ENCODE results near the gene LATS2. TPM values are rescaled to one million over a fixed set of nuclear protein-coding genes. Genes with fewer than 3 reads are reported as not detected.
"Not testable (repeated sequence)": the region's sequence is repeated elsewhere in the genome, so short reads cannot be mapped to it uniquely, and the experiment has no call there.

The LATS2 gene
- total RNA-seq, 2 donors from 2014 or later = 8.0 to 9.0 TPM

- Mint-ChIP-seq H3K4me3 (peak overlapping the region; percentile 19), H3K4me1 (peaks cover 7% of the 10 kb centered on the region), H3K27ac (no peak overlapping the region), H3K36me3 (ENCODE audit: low read depth) (no peaks in the 10 kb centered on the region), H3K27me3 (peaks cover 31% of the 10 kb centered on the region)
- ATAC-seq (no peak), DNase-seq (no peak)
- no peaks in the 10 kb centered on the region for H3K9me3 ChIP-seq (ENCODE audit: control insufficient read depth, low read length, poor library complexity, severe bottlenecking)
Measured at GRCh38 chr13:20960663-20961309, 100.6 kb downstream of the LATS2 start.

- H3K9me3 ChIP-seq (ENCODE audit: control insufficient read depth, low read length, poor library complexity, severe bottlenecking); H3K27ac Mint-ChIP-seq: not testable (repeated sequence)
Measured at GRCh38 chr13:20957049-20957620, 104.3 kb downstream of the LATS2 start.

GRCh38 chr13:20955496-20955895, 105.9 kb downstream of the LATS2 start:
- DNase-seq (no peak), ATAC-seq (no peak)
- no peaks in the 10 kb centered on the region for H3K4me1 Mint-ChIP-seq
- H3K36me3 Mint-ChIP-seq (ENCODE audit: low read depth) = no peaks in the 10 kb centered on the region
- H3K4me3 Mint-ChIP-seq = no peak overlapping the region
- no peak overlapping the region for H3K27ac Mint-ChIP-seq
- peaks cover 42% of the 10 kb centered on the region for H3K27me3 Mint-ChIP-seq
- H3K9me3 ChIP-seq (ENCODE audit: control insufficient read depth, low read length, poor library complexity, severe bottlenecking) = no peaks in the 10 kb centered on the region

More at GRCh38 chr13:20957049-20957620, 104.3 kb downstream of the LATS2 start:
- not testable (repeated sequence) for DNase-seq; H3K36me3 Mint-ChIP-seq (ENCODE audit: low read depth); H3K4me3 Mint-ChIP-seq; ATAC-seq; H3K4me1 Mint-ChIP-seq
- peaks cover 47% of the 10 kb centered on the region for H3K27me3 Mint-ChIP-seq

DNA sequence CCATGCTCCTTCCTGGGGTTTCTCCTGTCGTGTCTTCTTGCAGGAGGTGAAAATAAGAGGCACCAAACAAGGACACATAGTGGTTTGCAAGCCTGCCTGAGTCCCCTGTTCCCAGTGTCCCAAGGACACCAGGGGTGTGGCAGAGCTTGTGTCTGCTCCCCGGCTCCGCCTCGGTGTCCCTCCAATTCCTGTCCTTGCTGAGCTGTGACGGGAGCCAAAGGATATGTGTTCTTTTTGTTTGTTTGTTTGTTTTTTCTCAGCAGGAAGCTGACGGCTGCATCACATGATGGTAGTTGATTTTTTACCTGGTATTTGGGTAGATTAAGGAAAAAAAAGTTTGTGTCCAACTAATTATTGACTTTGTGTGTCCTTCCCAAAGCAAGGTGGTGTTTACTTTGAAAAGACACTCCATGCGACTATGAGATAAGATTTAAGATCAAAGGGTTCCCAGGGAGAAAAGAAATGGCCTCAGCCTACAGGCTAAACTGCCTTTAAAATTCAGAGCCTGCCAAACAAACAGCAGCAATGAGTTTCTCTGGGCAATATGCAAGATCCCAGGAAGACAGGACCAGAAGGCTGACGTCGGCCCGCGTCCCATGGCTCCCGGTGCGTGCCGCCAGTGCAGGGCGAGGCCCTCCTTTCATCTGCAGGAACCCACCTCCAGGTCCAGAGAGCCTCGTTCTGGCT, 108.0 kb downstream of the LATS2 start:
- Mint-ChIP-seq H3K27me3 (peaks cover 56% of the 10 kb centered on the region), H3K36me3 (ENCODE audit: low read depth) (peaks cover 2% of the 10 kb centered on the region), H3K4me1 (no peaks in the 10 kb centered on the region), H3K4me3 (no peak overlapping the region), H3K27ac (no peak overlapping the region)
- ATAC-seq (no peak), DNase-seq (no peak)
- no peaks in the 10 kb centered on the region for H3K9me3 ChIP-seq (ENCODE audit: control insufficient read depth, low read length, poor library complexity, severe bottlenecking)

- Mint-ChIP-seq H3K27ac (no peak overlapping the region), H3K27me3 (peaks cover 61% of the 10 kb centered on the region), H3K4me1 (no peaks in the 10 kb centered on the region), H3K36me3 (ENCODE audit: low read depth) (peaks cover 2% of the 10 kb centered on the region), H3K4me3 (no peak overlapping the region)
- no peak for DNase-seq
- ATAC-seq = no peak
- no peaks in the 10 kb centered on the region for H3K9me3 ChIP-seq (ENCODE audit: control insufficient read depth, low read length, poor library complexity, severe bottlenecking)
Measured at GRCh38 chr13:20952838-20953237, 108.5 kb downstream of the LATS2 start.

GRCh38 chr13:20948001-20948400, 113.4 kb downstream of the LATS2 start:
- not testable (repeated sequence) for DNase-seq; ATAC-seq; H3K27ac Mint-ChIP-seq; H3K36me3 Mint-ChIP-seq (ENCODE audit: low read depth); H3K4me3 Mint-ChIP-seq; H3K9me3 ChIP-seq (ENCODE audit: control insufficient read depth, low read length, poor library complexity, severe bottlenecking); H3K4me1 Mint-ChIP-seq
- peaks cover 77% of the 10 kb centered on the region for H3K27me3 Mint-ChIP-seq

DNA sequence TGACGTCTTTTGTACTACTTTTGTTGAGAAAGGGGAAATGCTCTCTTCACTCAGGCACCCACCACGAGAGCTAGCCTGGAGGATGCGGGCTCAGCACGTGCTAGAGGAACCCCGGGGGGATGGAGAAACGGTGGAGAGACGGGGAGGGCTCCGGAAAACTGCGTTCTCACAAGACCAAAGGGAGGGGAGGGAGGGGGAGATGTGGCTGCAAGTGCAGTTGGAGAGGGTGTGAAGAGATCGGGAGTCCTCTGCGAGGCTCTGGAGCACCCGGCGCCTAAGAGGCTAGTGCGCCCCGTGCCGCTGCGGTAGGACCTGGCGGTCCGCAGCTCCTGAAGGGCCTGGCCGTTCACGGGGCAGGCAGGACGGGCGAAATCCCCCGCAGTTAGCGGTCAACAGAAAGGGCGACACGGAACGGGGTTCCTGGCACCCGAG, 115.4 kb downstream of the LATS2 start:
- DNase-seq = no peak
- Mint-ChIP-seq H3K36me3 (ENCODE audit: low read depth) (peaks cover 2% of the 10 kb centered on the region), H3K4me1 (peaks cover 5% of the 10 kb centered on the region), H3K27me3 (peaks cover 72% of the 10 kb centered on the region), H3K27ac (no peak overlapping the region), H3K4me3 (peak overlapping the region; percentile 36)
- no peaks in the 10 kb centered on the region for H3K9me3 ChIP-seq (ENCODE audit: control insufficient read depth, low read length, poor library complexity, severe bottlenecking)
- ATAC-seq = peak; percentile 40

DNA sequence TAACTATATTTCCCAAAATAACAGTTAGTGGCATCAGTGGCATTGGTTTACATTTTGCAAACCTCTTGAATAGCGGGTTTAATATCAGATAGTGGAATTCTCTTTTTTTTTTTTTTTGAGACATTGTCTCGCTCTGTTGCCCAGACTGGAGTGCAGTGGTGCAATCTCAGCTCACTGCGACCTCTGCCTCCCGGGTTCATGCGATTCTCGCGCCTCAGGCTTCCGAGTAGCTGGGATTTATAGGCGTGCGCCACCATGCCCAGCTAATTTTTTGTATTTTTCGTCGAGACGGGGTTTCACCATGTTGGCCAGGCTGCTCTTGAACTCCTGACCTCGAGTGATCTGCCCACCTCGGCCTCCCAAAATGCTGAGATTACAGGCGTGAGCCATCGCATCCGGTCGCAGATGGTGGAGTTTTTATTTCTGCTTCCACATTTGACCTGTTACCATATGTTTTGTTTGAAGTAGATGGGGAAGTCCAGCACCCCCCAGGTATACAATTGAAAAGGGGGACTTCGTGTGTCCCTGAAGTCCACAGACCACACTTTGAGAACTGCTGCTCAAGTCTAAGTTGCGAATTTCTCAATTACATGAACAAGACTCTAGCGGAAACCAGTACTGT, 118.3 kb downstream of the LATS2 start:
- no peak for DNase-seq
- no peaks in the 10 kb centered on the region for H3K9me3 ChIP-seq (ENCODE audit: control insufficient read depth, low read length, poor library complexity, severe bottlenecking)
- Mint-ChIP-seq H3K4me3 (no peak overlapping the region), H3K36me3 (ENCODE audit: low read depth) (no peaks in the 10 kb centered on the region), H3K4me1 (peaks cover 5% of the 10 kb centered on the region), H3K27me3 (peaks cover 62% of the 10 kb centered on the region), H3K27ac (no peak overlapping the region)
- ATAC-seq = peak; percentile 14

- H3K4me3 Mint-ChIP-seq = not testable (repeated sequence)
Measured at GRCh38 chr13:20940511-20940910, 120.9 kb downstream of the LATS2 start.

DNA sequence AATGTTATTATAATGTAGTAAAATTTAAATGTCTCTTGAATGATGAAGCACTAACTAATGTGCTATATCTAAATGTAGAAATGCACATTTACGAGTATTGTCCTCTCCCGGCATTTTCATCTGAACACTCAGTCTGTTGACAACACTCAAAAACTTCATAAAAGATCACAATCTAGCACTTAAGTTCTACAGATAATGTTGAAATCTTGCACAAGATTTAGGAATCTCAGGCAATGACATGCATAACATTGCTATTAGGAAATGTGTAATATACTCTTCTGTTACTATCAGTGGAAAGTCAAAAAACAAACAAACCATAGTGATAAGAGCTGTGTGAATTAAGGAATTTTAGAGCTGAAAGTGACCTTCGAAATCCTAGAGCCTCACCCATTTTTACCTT, 121.3 kb downstream of the LATS2 start:
- Mint-ChIP-seq H3K36me3 (ENCODE audit: low read depth) (no peaks in the 10 kb centered on the region), H3K27ac (no peak overlapping the region), H3K4me1 (peaks cover 3% of the 10 kb centered on the region), H3K4me3 (no peak overlapping the region), H3K27me3 (peaks cover 37% of the 10 kb centered on the region)
- DNase-seq (no peak), ATAC-seq (no peak)
- H3K9me3 ChIP-seq (ENCODE audit: control insufficient read depth, low read length, poor library complexity, severe bottlenecking) = no peaks in the 10 kb centered on the region

More at GRCh38 chr13:20940511-20940910, 120.9 kb downstream of the LATS2 start:
- not testable (repeated sequence) for H3K27ac Mint-ChIP-seq; H3K36me3 Mint-ChIP-seq (ENCODE audit: low read depth); H3K4me1 Mint-ChIP-seq; H3K9me3 ChIP-seq (ENCODE audit: control insufficient read depth, low read length, poor library complexity, severe bottlenecking); DNase-seq; ATAC-seq
- H3K27me3 Mint-ChIP-seq = peaks cover 41% of the 10 kb centered on the region

DNA sequence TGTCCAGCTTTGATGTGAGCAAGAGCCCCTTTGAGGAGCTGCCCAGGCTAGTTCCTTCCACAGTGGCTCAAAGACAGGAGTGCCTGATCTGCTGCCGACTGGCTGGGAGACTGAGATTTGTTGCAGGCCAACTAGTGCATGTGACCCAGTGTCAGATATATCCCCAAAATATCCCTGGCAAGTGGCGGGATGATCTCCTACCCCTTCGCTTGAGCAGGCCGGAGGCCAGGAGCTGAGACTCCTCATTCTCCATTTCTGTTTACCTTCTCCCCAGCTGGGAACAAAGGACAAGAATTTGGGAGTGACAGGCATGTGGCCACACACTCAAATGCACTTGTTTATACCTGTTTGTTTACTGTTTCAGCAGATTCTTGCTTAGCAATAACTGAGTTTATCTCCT, 121.7 kb downstream of the LATS2 start:
- no peak for DNase-seq
- Mint-ChIP-seq H3K27ac (no peak overlapping the region), H3K4me3 (no peak overlapping the region), H3K36me3 (ENCODE audit: low read depth) (no peaks in the 10 kb centered on the region), H3K27me3 (peaks cover 33% of the 10 kb centered on the region), H3K4me1 (peaks cover 3% of the 10 kb centered on the region)
- no peaks in the 10 kb centered on the region for H3K9me3 ChIP-seq (ENCODE audit: control insufficient read depth, low read length, poor library complexity, severe bottlenecking)
- ATAC-seq = no peak

GRCh38 chr13:20938302-20938701, 123.1 kb downstream of the LATS2 start:
- ATAC-seq (no peak), DNase-seq (no peak)
- Mint-ChIP-seq H3K4me3 (no peak overlapping the region), H3K27me3 (peaks cover 24% of the 10 kb centered on the region), H3K36me3 (ENCODE audit: low read depth) (no peaks in the 10 kb centered on the region), H3K4me1 (no peaks in the 10 kb centered on the region), H3K27ac (peak overlapping the region; percentile 29)
- no peaks in the 10 kb centered on the region for H3K9me3 ChIP-seq (ENCODE audit: control insufficient read depth, low read length, poor library complexity, severe bottlenecking)

GRCh38 chr13:20927596-20928257, 133.7 kb downstream of the LATS2 start:
- no peaks in the 10 kb centered on the region for H3K36me3 Mint-ChIP-seq (ENCODE audit: low read depth)
- no peak overlapping the region for H3K4me3 Mint-ChIP-seq
- peaks cover 2% of the 10 kb centered on the region for H3K4me1 Mint-ChIP-seq
- H3K27me3 Mint-ChIP-seq = no peaks in the 10 kb centered on the region
- DNase-seq (no peak), ATAC-seq (no peak)
- H3K27ac Mint-ChIP-seq = no peak overlapping the region
- H3K9me3 ChIP-seq (ENCODE audit: control insufficient read depth, low read length, poor library complexity, severe bottlenecking) = no peaks in the 10 kb centered on the region

Measured in T-helper 17 cell (primary cell).